AG08396 (cell line): ENCODE data around the gene DNAJC17.
A peak's percentile ranks its signal among the peaks of the same experiment; 100 is the strongest.

Experiments
- DNase-seq: peaks from one replicate; pipeline ENCODE4 v3.0.0; 2012; ENCODE audit warnings: low spot score, mixed read lengths

DNAJC17 gene

GRCh38 chr15:40830884-40831283 lies 23.6 kb upstream of the DNAJC17 start:
- DNase-seq = no peak

GRCh38 chr15:40829115-40829514 lies 21.8 kb upstream of the DNAJC17 start:
- no peak for DNase-seq

GRCh38 chr15:40828447-40829036 lies 21.3 kb upstream of the DNAJC17 start, which contains the start of gene PPP1R14D:
Gene PPP1R14D (minus strand): TSS chr15:40828708. CDS start chr15:40828641, 67 bp downstream.
- peak; percentile 1 for DNase-seq

GRCh38 chr15:40826423-40827075 lies 19.3 kb upstream of the DNAJC17 start:
- DNase-seq = no peak

- peak; percentile 28 for DNase-seq
Observed at GRCh38 chr15:40825661-40826422, 18.6 kb upstream of the DNAJC17 start.

- DNase-seq = no peak
Observed at GRCh38 chr15:40823572-40824343, 16.5 kb upstream of the DNAJC17 start.

GRCh38 chr15:40821195-40821594 lies 13.9 kb upstream of the DNAJC17 start:
- no peak for DNase-seq

GRCh38 chr15:40819048-40819447 lies 11.8 kb upstream of the DNAJC17 start:
- no peak for DNase-seq

GRCh38 chr15:40815042-40815698 lies 7.9 kb upstream of the DNAJC17 start:
- no peak for DNase-seq

GRCh38 chr15:40812721-40813425 lies 5.6 kb upstream of the DNAJC17 start:
- no peak for DNase-seq

- no peak for DNase-seq
Observed at GRCh38 chr15:40808861-40809450, 1.7 kb upstream of the DNAJC17 start.

GRCh38 chr15:40807888-40808461 lies 702 bp upstream of the DNAJC17 start:
- no peak for DNase-seq

GRCh38 chr15:40806672-40807027 lies 623 bp downstream of the DNAJC17 start:
- DNase-seq = no peak

- DNase-seq = no peak
Observed at GRCh38 chr15:40803688-40804087, 3.6 kb downstream of the DNAJC17 start.

- no peak for DNase-seq
Observed at GRCh38 chr15:40803076-40803475, 4.2 kb downstream of the DNAJC17 start.

- no peak for DNase-seq
Observed at GRCh38 chr15:40799523-40799922, 7.8 kb downstream of the DNAJC17 start.

GRCh38 chr15:40796512-40796911 lies 10.8 kb downstream of the DNAJC17 start:
- DNase-seq = no peak

GRCh38 chr15:40796041-40796440 lies 11.2 kb downstream of the DNAJC17 start:
- no peak for DNase-seq

GRCh38 chr15:40793216-40793989 lies 13.9 kb downstream of the DNAJC17 start:
- DNase-seq = peak; percentile 47

GRCh38 chr15:40792394-40792793 lies 14.9 kb downstream of the DNAJC17 start:
- no peak for DNase-seq
